Activated naive CD8-positive, alpha-beta T cell treated with anti-CD3 and anti-CD28 coated beads, Interleukin-2, amount 10 ng/mL, durations not matched to agents 7 days and 5 days (primary cell): Measurements from ENCODE around the gene CCL24. TPM values are rescaled to one million over a fixed set of nuclear protein-coding genes. Genes with fewer than 3 reads are reported as not detected.
"Not testable (repeated sequence)": the region's sequence is repeated elsewhere in the genome, so short reads cannot be mapped to it uniquely, and the experiment has no call there.

Source experiments
- ATAC-seq: fragments of 150-1000 bp; cut with Tn5 transposase; one replicate; pipeline ENCODE4 v1.10.0; 2021; ENCODE audit warnings: low read depth, moderate library complexity
- POLR2A ChIA-PET: fragments of 350-600 bp; sonication (Branson Sonifier 250); formaldehyde crosslinking; loops from one replicate; lab custom pipeline; 2021; ENCODE audit warnings: antibody characterized with exemption; lab: Charles Lee
- DNase-seq: peaks from one replicate; pipeline ENCODE4 v3.0.0; 2021
- H3K27ac Mint-ChIP-seq: one replicate; pipeline ENCODE4 v1.8.0; 2022; ENCODE audit warnings: mild to moderate bottlenecking, mixed read lengths
- H3K27me3 Mint-ChIP-seq: one replicate; pipeline ENCODE4 v1.8.0; 2022; ENCODE audit warnings: mild to moderate bottlenecking, moderate library complexity, mixed read lengths
- H3K36me3 Mint-ChIP-seq: one replicate; pipeline ENCODE4 v1.8.0; 2021; ENCODE audit warnings: mild to moderate bottlenecking, mixed read lengths
- H3K4me1 Mint-ChIP-seq: one replicate; pipeline ENCODE4 v1.8.0; 2021; ENCODE audit warnings: mixed read lengths
- H3K4me3 Mint-ChIP-seq: one replicate; pipeline ENCODE4 v1.8.0; 2022; ENCODE audit warnings: mild to moderate bottlenecking, moderate library complexity, mixed read lengths
- H3K9me3 Mint-ChIP-seq: one replicate; pipeline ENCODE4 v1.8.0; 2021; ENCODE audit warnings: mixed read lengths
- total RNA-seq, 2 experiments: library from RNA; stranded (reverse); gene quantifications; one replicate each; pipeline ENCODE4 v1.2.3, GENCODE V29; 2021

The CCL24 gene
- total RNA-seq, 2 experiments from 2014 or later: not detected

GRCh38 chr7:75813084-75813483 is 522 bp downstream of the CCL24 start:
- Mint-ChIP-seq H3K4me1 (peaks cover 2% of the 10 kb centered on the region), H3K27ac (no peak overlapping the region), H3K4me3 (no peak overlapping the region), H3K27me3 (no peaks in the 10 kb centered on the region), H3K36me3 (no peaks in the 10 kb centered on the region), H3K9me3 (peaks cover under 1% of the 10 kb centered on the region)
- DNase-seq (no peak), ATAC-seq (no peak)
- POLR2A ChIA-PET: no interaction called here

- POLR2A ChIA-PET: no interaction called here
- H3K4me1 Mint-ChIP-seq: peaks cover 1% of the 10 kb centered on the region
- no peak for DNase-seq
- ATAC-seq: no peak
- H3K27me3 Mint-ChIP-seq: no peaks in the 10 kb centered on the region
- no peaks in the 10 kb centered on the region for H3K36me3 Mint-ChIP-seq
- peaks cover 2% of the 10 kb centered on the region for H3K9me3 Mint-ChIP-seq
- H3K4me3 Mint-ChIP-seq: no peak overlapping the region
- H3K27ac Mint-ChIP-seq: no peak overlapping the region
Observed at GRCh38 chr7:75811894-75812678, 1.5 kb downstream of the CCL24 start.

GRCh38 chr7:75809396-75809795 is 4.2 kb downstream of the CCL24 start:
- peaks cover 6% of the 10 kb centered on the region for H3K9me3 Mint-ChIP-seq
- H3K27ac Mint-ChIP-seq: no peak overlapping the region
- H3K4me3 Mint-ChIP-seq: no peak overlapping the region
- ATAC-seq (no peak), DNase-seq (no peak)
- H3K4me1 Mint-ChIP-seq: no peaks in the 10 kb centered on the region
- H3K27me3 Mint-ChIP-seq: no peaks in the 10 kb centered on the region
- H3K36me3 Mint-ChIP-seq: peaks cover 3% of the 10 kb centered on the region
- POLR2A ChIA-PET: no interaction called here

- no peaks in the 10 kb centered on the region for H3K4me1 Mint-ChIP-seq
- DNase-seq (no peak), ATAC-seq (no peak)
- H3K27ac Mint-ChIP-seq: no peak overlapping the region
- POLR2A ChIA-PET: no interaction called here
- no peaks in the 10 kb centered on the region for H3K27me3 Mint-ChIP-seq
- no peak overlapping the region for H3K4me3 Mint-ChIP-seq
- peaks cover 6% of the 10 kb centered on the region for H3K9me3 Mint-ChIP-seq
- peaks cover 3% of the 10 kb centered on the region for H3K36me3 Mint-ChIP-seq
Observed at GRCh38 chr7:75808106-75808505, 5.5 kb downstream of the CCL24 start.

- ATAC-seq (no peak), DNase-seq (no peak)
- H3K9me3 Mint-ChIP-seq: peaks cover 6% of the 10 kb centered on the region
- POLR2A ChIA-PET: no interaction called here
- H3K27me3 Mint-ChIP-seq: no peaks in the 10 kb centered on the region
- H3K36me3 Mint-ChIP-seq: peaks cover 3% of the 10 kb centered on the region
- no peak overlapping the region for H3K27ac Mint-ChIP-seq
- H3K4me1 Mint-ChIP-seq: no peaks in the 10 kb centered on the region
- H3K4me3 Mint-ChIP-seq: no peak overlapping the region
Observed at GRCh38 chr7:75807452-75807851, 6.2 kb downstream of the CCL24 start.

- ATAC-seq (no peak), DNase-seq (no peak)
- no peak overlapping the region for H3K27ac Mint-ChIP-seq
- POLR2A ChIA-PET: interaction anchor here (0.7 kb wide), 1 partner anchor 30 kb away, joined by 5 read pairs; no protein-coding TSS in a partner anchor
- no peak overlapping the region for H3K4me3 Mint-ChIP-seq
- no peaks in the 10 kb centered on the region for H3K4me1 Mint-ChIP-seq
- peaks cover 3% of the 10 kb centered on the region for H3K36me3 Mint-ChIP-seq
- H3K9me3 Mint-ChIP-seq: peaks cover 6% of the 10 kb centered on the region
- H3K27me3 Mint-ChIP-seq: no peaks in the 10 kb centered on the region
Observed at GRCh38 chr7:75806560-75807307, 6.9 kb downstream of the CCL24 start.

GRCh38 chr7:75804705-75805104 is 8.9 kb downstream of the CCL24 start:
- Mint-ChIP-seq H3K4me1 (no peaks in the 10 kb centered on the region), H3K27me3 (no peaks in the 10 kb centered on the region), H3K4me3 (no peak overlapping the region), H3K27ac (no peak overlapping the region), H3K9me3 (peaks cover 6% of the 10 kb centered on the region), H3K36me3 (peaks cover 3% of the 10 kb centered on the region)
- ATAC-seq (no peak), DNase-seq (no peak)
- POLR2A ChIA-PET: no interaction called here

- POLR2A ChIA-PET: no interaction called here
- Mint-ChIP-seq H3K36me3 (peaks cover 3% of the 10 kb centered on the region), H3K4me3 (no peak overlapping the region), H3K27ac (no peak overlapping the region), H3K27me3 (no peaks in the 10 kb centered on the region), H3K4me1 (no peaks in the 10 kb centered on the region), H3K9me3 (peaks cover 6% of the 10 kb centered on the region)
- ATAC-seq (no peak), DNase-seq (no peak)
Observed at GRCh38 chr7:75804004-75804403, 9.6 kb downstream of the CCL24 start.

- Mint-ChIP-seq H3K4me1 (no peaks in the 10 kb centered on the region), H3K27ac (no peak overlapping the region), H3K36me3 (peaks cover 3% of the 10 kb centered on the region), H3K27me3 (peaks cover 3% of the 10 kb centered on the region), H3K4me3 (no peak overlapping the region), H3K9me3 (peaks cover 5% of the 10 kb centered on the region)
- DNase-seq: no peak
- ATAC-seq: no peak
- POLR2A ChIA-PET: no interaction called here
Observed at GRCh38 chr7:75802552-75802821, 11.1 kb downstream of the CCL24 start.

GRCh38 chr7:75798770-75799169 is 14.8 kb downstream of the CCL24 start:
- POLR2A ChIA-PET: interaction anchor here (0.6 kb wide), 1 partner anchor 71 kb away, joined by 3 read pairs; no protein-coding TSS in a partner anchor
- Mint-ChIP-seq H3K36me3 (no peaks in the 10 kb centered on the region), H3K27me3 (peaks cover 5% of the 10 kb centered on the region), H3K4me1 (no peaks in the 10 kb centered on the region), H3K27ac (no peak overlapping the region), H3K9me3 (no peaks in the 10 kb centered on the region), H3K4me3 (no peak overlapping the region)
- no peak for DNase-seq
- ATAC-seq: no peak

GRCh38 chr7:75796420-75796819 is 17.2 kb downstream of the CCL24 start:
- ATAC-seq (no peak), DNase-seq (no peak)
- Mint-ChIP-seq H3K27me3 (peaks cover 8% of the 10 kb centered on the region), H3K36me3 (no peaks in the 10 kb centered on the region), H3K4me3 (no peak overlapping the region), H3K9me3 (no peaks in the 10 kb centered on the region), H3K27ac (no peak overlapping the region), H3K4me1 (no peaks in the 10 kb centered on the region)
- POLR2A ChIA-PET: interaction anchor here (0.6 kb wide), 1 partner anchor 20 kb away, joined by 6 read pairs; no protein-coding TSS in a partner anchor

GRCh38 chr7:75795831-75796285 is 17.7 kb downstream of the CCL24 start:
- ATAC-seq: no peak
- Mint-ChIP-seq H3K9me3 (no peaks in the 10 kb centered on the region), H3K36me3 (no peaks in the 10 kb centered on the region), H3K4me1 (no peaks in the 10 kb centered on the region), H3K27me3 (peaks cover 8% of the 10 kb centered on the region), H3K4me3 (no peak overlapping the region), H3K27ac (no peak overlapping the region)
- no peak for DNase-seq
- POLR2A ChIA-PET: interaction anchor here (0.7 kb wide), 1 partner anchor 12 kb away, joined by 4 read pairs; no protein-coding TSS in a partner anchor

- H3K4me1 Mint-ChIP-seq: no peaks in the 10 kb centered on the region
- no peak overlapping the region for H3K4me3 Mint-ChIP-seq
- POLR2A ChIA-PET: no interaction called here
- peaks cover 8% of the 10 kb centered on the region for H3K27me3 Mint-ChIP-seq
- H3K27ac Mint-ChIP-seq: no peak overlapping the region
- no peak for ATAC-seq
- DNase-seq: no peak
- H3K36me3 Mint-ChIP-seq: no peaks in the 10 kb centered on the region
- H3K9me3 Mint-ChIP-seq: no peaks in the 10 kb centered on the region
Observed at GRCh38 chr7:75793676-75794075, 19.9 kb downstream of the CCL24 start.

- DNase-seq, POLR2A ChIA-PET, H3K4me1 Mint-ChIP-seq, H3K27me3 Mint-ChIP-seq, ATAC-seq, H3K36me3 Mint-ChIP-seq, H3K9me3 Mint-ChIP-seq, H3K27ac Mint-ChIP-seq, H3K4me3 Mint-ChIP-seq: not testable (repeated sequence)
Observed at GRCh38 chr7:75792567-75792966, 21.0 kb downstream of the CCL24 start.
